Umbilical cord (tissue), 2 donors: ENCODE measurements around the gene ABHD5. TPM values are rescaled to one million over a fixed set of nuclear protein-coding genes. Genes with fewer than 3 reads are reported as not detected.

Experiments used
- DNase-seq: peaks from one replicate; pipeline ENCODE4 v3.0.0-alpha.2; 2015; ENCODE audit warnings: low spot score
- total RNA-seq: library from RNA; depleted of rRNA; stranded (reverse); fragments of >200 nt; gene quantifications from one replicate; pipeline ENCODE4 v1.2.3, GENCODE V29; 2014; ENCODE audit warnings: low replicate concordance; ENCODE audit not compliant: insufficient read depth

The ABHD5 gene
- total RNA-seq, 1 donor from 2014 or later, result 25.5 TPM

- DNase-seq, result no peak
Observed at GRCh38 chr3:43779850-43780249, 89.1 kb downstream of the ABHD5 start.

- DNase-seq, result no peak
Observed at GRCh38 chr3:43782541-43782940, 91.8 kb downstream of the ABHD5 start.

Other genes starting within 250 kb of the ABHD5 start
- gene ANO10, start 68.9 kb upstream of the ABHD5 start, total RNA-seq, result 25.8 TPM